Common myeloid progenitor, CD34-positive (primary cell): ENCODE results near the gene CDK14.

Experiments
- CTCF ChIA-PET: fragments of 350-600 bp; sonication (Branson Sonifier 250); formaldehyde crosslinking; loops from one replicate; lab custom pipeline; 2021; ENCODE audit warnings: antibody characterized with exemption; lab: Charles Lee
- POLR2A ChIA-PET: fragments of 350-600 bp; sonication (Branson Sonifier 250); formaldehyde crosslinking; loops from one replicate; lab custom pipeline; 2021; ENCODE audit warnings: antibody characterized with exemption; lab: Charles Lee
- DNase-seq, 3 donors: peaks; one replicate each; pipeline versions ENCODE4 v3.0.0 to v3.0.0-alpha.2; 2013
- H3K27ac ChIP-seq, 2 experiments: 1 replicate in 1 of 2; 2 replicates in 1 of 2; pipeline ENCODE4 v1.7.0; 2013; ENCODE audit warnings: inconsistent platforms in 2 of 2, low read length in 2 of 2, mild to moderate bottlenecking in 2 of 2, low read depth in 1 of 2, moderate library complexity in 1 of 2; ENCODE audit not compliant: severe bottlenecking in 2 of 2, insufficient read depth in 1 of 2, poor library complexity in 1 of 2
- H3K27me3 ChIP-seq, 5 experiments: replicated peaks in 2 of 5; 1 replicate in 3 of 5; 2 replicates in 2 of 5; pipeline versions ENCODE4 v1.6.1 to v1.7.0; 2013; ENCODE audit warnings: low read length in 4 of 5, mild to moderate bottlenecking in 2 of 5, moderate library complexity in 2 of 5, inconsistent platforms in 1 of 5; ENCODE audit not compliant: insufficient read depth in 5 of 5, control insufficient read depth in 4 of 5
- H3K36me3 ChIP-seq, 4 experiments: 1 replicate in 2 of 4; 2 replicates in 2 of 4; pipeline versions ENCODE4 v1.6.1 to v1.7.0; 2013; ENCODE audit warnings: low read length in 3 of 4, control low read depth in 1 of 4, mild to moderate bottlenecking in 1 of 4; ENCODE audit not compliant: control insufficient read depth in 4 of 4, insufficient read depth in 4 of 4
- H3K4me1 ChIP-seq, 4 experiments: 1 replicate in 3 of 4; 2 replicates in 1 of 4; pipeline versions ENCODE4 v1.6.1 to v1.7.1; 2013; ENCODE audit warnings: low read length in 3 of 4, mild to moderate bottlenecking in 3 of 4, control low read depth in 1 of 4, inconsistent platforms in 1 of 4, moderate library complexity in 1 of 4; ENCODE audit not compliant: control insufficient read depth in 4 of 4, insufficient read depth in 4 of 4; ENCODE audit errors: control extremely low read depth in 1 of 4
- H3K4me3 ChIP-seq, 7 experiments: 1 replicate in 4 of 7; 2 replicates in 3 of 7; pipeline versions ENCODE4 v1.5.1 to v1.7.0; 2013; ENCODE audit warnings: mild to moderate bottlenecking in 7 of 7, low read length in 6 of 7, moderate library complexity in 6 of 7, inconsistent platforms in 2 of 7, low read depth in 2 of 7, control low read depth in 1 of 7; ENCODE audit not compliant: insufficient read depth in 4 of 7, control insufficient read depth in 1 of 7; ENCODE audit errors: extremely low read depth in 1 of 7
- H3K9me3 ChIP-seq, 5 experiments: 1 replicate in 4 of 5; 2 replicates in 1 of 5; pipeline versions ENCODE4 v1.6.1 to v1.7.1; 2013; ENCODE audit warnings: low read length in 4 of 5, mild to moderate bottlenecking in 2 of 5, inconsistent platforms in 1 of 5, low read depth in 1 of 5, moderate library complexity in 1 of 5; ENCODE audit not compliant: control insufficient read depth in 4 of 5, insufficient read depth in 2 of 5; ENCODE audit errors: control extremely low read depth in 1 of 5
- WGBS: methylation state at CpG from one replicate; pipeline ENCODE4 v1.1.5; 2013; ENCODE audit not compliant: insufficient coverage; 5-methylcytosine and 5-hydroxymethylcytosine counted together

Gene CDK14

DNA sequence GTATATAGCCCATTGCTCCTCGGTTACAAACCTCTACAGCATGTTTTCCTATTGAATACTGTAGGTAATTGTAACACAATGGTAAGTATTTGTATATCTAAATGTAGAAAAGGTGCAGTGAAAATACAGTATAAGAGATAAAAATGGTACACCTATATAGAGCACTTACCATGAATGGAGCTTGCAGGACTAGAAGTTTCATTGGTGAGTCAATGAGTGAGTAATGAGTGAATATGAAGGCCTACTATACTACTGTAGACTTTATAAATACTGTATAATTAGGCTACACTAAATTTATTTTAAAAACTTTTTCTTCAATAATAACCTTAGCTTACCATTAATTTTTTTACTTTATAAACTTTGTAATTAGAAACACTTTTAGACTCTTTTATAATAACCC, 239.7 kb downstream of the CDK14 start:
- POLR2A ChIA-PET: interaction anchor here (0.6 kb wide), 1 partner anchor 18 kb away, joined by 3 read pairs; no protein-coding TSS in a partner anchor
- CTCF ChIA-PET: no interaction called here
- Histone ChIP-seq H3K9me3 (peaks cover 2 to 13% (median 5%) of the 10 kb centered on the region in 5 experiments), H3K4me3 (no peak overlapping the region), H3K36me3 (peaks cover 0 to 4% (median 0%) of the 10 kb centered on the region in 4 experiments), H3K4me1 (no peaks in the 10 kb centered on the region), H3K27ac (no peak overlapping the region), H3K27me3 (no peaks in the 10 kb centered on the region)
- no CpG with 5 or more reads among the region's 1 CpG for WGBS
- no peak for DNase-seq

DNA sequence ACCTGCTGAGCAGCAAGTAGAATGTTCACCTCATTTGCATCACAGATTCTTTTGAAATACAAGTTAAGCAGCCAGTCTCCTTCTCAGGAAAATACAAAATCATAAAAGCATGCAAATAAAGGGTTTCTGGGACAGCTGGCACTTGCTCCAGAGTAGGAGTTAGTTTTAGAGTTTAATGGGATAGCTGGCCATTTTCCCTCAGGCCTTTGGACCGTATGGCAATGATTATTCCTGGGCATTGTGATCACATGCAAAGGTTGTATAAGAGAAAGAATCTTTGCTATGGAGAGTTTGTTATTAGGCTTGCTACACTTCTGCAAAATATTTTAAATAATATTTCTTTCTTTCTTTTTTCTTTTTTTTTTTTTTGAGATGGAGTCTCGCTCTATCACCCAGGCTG, 240.8 kb downstream of the CDK14 start:
- no peak for DNase-seq
- WGBS: 100% methylated on average over 1 of the region's 2 CpGs
- CTCF ChIA-PET: no interaction called here
- no peak overlapping the region for H3K4me3 ChIP-seq
- peaks cover 0 to 4% (median 0%) of the 10 kb centered on the region in 4 experiments for H3K36me3 ChIP-seq
- POLR2A ChIA-PET: no interaction called here
- no peaks in the 10 kb centered on the region for H3K4me1 ChIP-seq
- no peak overlapping the region for H3K27ac ChIP-seq
- H3K9me3 ChIP-seq: peaks cover 2 to 13% (median 5%) of the 10 kb centered on the region in 5 experiments
- no peaks in the 10 kb centered on the region for H3K27me3 ChIP-seq

DNA sequence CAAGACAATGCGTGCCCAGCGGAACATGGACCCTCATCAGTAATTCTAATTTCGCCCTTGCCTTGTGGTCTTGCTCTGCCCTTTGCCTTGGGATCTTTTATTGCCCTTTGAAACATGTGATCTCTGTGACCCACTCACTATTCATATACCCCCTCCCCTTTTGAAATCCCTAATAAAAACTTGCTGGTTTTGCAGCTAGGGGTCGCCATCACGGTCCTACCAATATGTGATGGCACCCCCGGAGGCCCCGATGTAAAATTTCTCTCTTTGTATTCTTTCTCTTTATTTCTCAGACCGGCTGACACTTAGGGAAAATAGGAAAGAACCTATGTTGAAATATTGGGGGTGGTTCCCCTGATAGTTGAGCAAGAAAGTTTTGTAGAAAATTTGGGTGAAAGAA, 242.7 kb downstream of the CDK14 start:
- no peaks in the 10 kb centered on the region for H3K27me3 ChIP-seq
- CTCF ChIA-PET: no interaction called here
- no peak overlapping the region for H3K4me3 ChIP-seq
- peaks cover 0 to 4% (median 0%) of the 10 kb centered on the region in 4 experiments for H3K36me3 ChIP-seq
- POLR2A ChIA-PET: no interaction called here
- DNase-seq: no peak
- peaks cover 2 to 13% (median 5%) of the 10 kb centered on the region in 5 experiments for H3K9me3 ChIP-seq
- WGBS: 96% methylated on average over 7 of the region's 8 CpGs
- H3K4me1 ChIP-seq: no peaks in the 10 kb centered on the region
- H3K27ac ChIP-seq: no peak overlapping the region

DNA sequence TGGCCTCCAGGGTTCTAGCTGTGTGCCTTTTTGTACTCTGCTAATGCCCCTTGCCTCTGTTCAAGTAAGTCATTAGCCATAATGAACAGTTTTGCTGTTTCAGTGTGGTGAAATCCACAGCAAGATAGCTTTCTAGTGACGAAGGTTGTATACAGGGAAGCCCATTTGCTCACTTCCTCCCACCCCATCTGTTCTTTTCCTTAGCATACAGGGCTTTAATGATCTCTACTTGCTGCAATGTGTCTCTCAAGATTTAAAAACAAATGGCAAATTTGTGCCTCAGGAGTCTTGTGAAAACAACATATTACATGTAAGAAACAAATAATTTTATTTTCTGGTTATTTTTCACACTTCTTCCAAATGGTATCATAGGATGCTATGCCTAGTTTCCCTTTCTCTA, 243.2 kb downstream of the CDK14 start:
- ChIA-PET POLR2A (no interaction called here), CTCF (no interaction called here)
- Histone ChIP-seq H3K27ac (no peak overlapping the region), H3K9me3 (peaks cover 2 to 13% (median 5%) of the 10 kb centered on the region in 5 experiments), H3K4me3 (no peak overlapping the region), H3K36me3 (peaks cover 0 to 4% (median 0%) of the 10 kb centered on the region in 4 experiments), H3K4me1 (no peaks in the 10 kb centered on the region), H3K27me3 (no peaks in the 10 kb centered on the region)
- DNase-seq: no peak
- WGBS: 100% methylated on average over 1 of the region's 1 CpG

DNA sequence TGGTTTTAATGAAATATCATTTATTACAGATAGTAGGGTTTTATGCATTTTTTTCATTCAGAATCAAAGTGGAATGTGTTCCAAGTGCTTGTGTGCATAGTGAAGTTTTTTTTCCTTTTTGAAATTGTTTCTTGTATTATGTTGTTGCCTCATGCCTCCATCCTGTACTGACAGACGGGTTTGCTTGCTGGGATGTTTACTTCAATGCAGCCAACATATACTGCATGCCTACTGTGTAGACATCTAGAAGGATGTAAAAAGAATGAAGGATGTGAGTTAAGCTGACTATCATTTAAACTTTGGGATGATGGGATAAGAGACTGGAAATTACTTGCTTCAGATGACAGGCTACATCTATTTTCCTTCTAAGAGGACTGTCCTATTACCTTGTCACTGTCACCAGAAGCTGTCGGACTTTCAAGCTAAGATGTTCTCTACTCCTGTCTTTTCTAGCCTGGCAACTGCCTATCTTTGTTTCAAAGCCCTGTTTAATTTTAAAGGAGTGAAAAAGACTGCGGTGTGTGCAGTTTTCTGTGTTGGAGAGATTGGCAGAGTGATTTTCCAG, 243.7 kb downstream of the CDK14 start:
- 100% methylated on average over 1 of the region's 3 CpGs for WGBS
- H3K4me1 ChIP-seq: no peaks in the 10 kb centered on the region
- no peak overlapping the region for H3K27ac ChIP-seq
- H3K4me3 ChIP-seq: no peak overlapping the region
- no peak for DNase-seq
- H3K36me3 ChIP-seq: peaks cover 0 to 4% (median 0%) of the 10 kb centered on the region in 4 experiments
- H3K27me3 ChIP-seq: no peaks in the 10 kb centered on the region
- ChIA-PET POLR2A (no interaction called here), CTCF (no interaction called here)
- H3K9me3 ChIP-seq: peaks cover 2 to 13% (median 5%) of the 10 kb centered on the region in 5 experiments

DNA sequence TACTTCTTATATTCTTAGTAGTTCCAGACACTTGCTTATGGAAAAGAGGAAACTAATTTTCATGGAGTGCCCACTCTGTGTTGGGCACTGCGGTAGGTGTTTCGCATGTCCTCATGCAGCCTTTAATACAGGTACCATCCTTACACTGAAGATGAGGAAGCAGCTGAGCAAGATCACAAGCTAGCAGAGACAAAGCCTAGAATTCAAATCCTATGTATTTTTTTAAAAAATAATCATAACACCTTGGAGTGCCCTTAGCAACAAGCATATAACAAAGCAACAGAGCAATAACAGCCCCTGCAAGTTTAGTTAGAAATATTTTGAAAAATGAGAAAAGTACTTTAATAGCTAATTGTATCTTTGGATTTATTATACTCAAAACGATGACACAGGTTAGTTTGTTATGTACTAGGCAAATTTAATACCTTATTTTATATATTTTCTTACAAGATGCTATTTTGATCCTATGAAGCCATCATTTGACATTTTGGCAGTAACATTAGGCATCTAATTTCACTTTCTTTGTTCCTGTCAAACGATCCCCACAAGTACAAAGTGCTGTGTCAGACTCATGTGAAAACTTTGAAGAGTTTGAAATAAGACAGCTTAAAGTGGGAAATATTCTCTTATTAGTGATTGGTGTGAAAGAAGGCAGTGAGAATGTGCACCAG, 245.8 kb downstream of the CDK14 start:
- ChIA-PET CTCF (no interaction called here), POLR2A (no interaction called here)
- peaks cover 2 to 11% (median 4%) of the 10 kb centered on the region in 5 experiments for H3K9me3 ChIP-seq
- H3K27ac ChIP-seq: no peak overlapping the region
- H3K36me3 ChIP-seq: peaks cover 0 to 1% (median 0%) of the 10 kb centered on the region in 4 experiments
- no peaks in the 10 kb centered on the region for H3K4me1 ChIP-seq
- no peak overlapping the region for H3K4me3 ChIP-seq
- no peak for DNase-seq
- 94% methylated on average over 2 of the region's 4 CpGs for WGBS
- no peaks in the 10 kb centered on the region for H3K27me3 ChIP-seq

DNA sequence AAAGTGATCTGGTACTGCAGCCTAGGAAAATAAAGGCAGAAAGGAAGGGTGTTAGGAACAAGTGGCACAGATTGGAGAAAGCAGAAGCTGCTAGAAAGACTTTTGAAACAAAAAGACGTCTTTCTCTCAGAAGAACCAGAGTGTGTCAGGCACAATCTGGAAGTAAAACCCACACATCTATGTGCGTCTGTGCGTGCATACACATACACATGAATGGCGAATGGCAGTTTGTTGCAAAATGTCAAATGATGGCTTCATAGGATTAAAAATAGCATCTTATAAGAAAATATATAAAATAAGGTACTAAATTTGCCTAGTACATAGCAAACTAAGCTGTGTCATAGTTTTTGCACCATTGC, 246.3 kb downstream of the CDK14 start:
- no peak for DNase-seq
- Histone ChIP-seq H3K27me3 (no peaks in the 10 kb centered on the region), H3K4me3 (no peak overlapping the region), H3K9me3 (peaks cover 2 to 11% (median 3%) of the 10 kb centered on the region in 5 experiments), H3K36me3 (no peaks in the 10 kb centered on the region), H3K27ac (no peak overlapping the region), H3K4me1 (no peaks in the 10 kb centered on the region)
- ChIA-PET POLR2A (no interaction called here), CTCF (no interaction called here)
- 86% methylated on average over 1 of the region's 4 CpGs for WGBS
